ENCODE data around the gene RRP1B.
"Not testable (repeated sequence)": the region's sequence is repeated elsewhere in the genome, so short reads cannot be mapped to it uniquely, and the experiment has no call there.

Gene RRP1B

GRCh38 chr21:43659136-43660000, at the start of gene RRP1B, which contains the start of gene HSF2BP:
RRP1B (plus strand) TSS chr21:43659560; CDS start chr21:43659665, 105 bp downstream.
HSF2BP (minus strand) TSS chr21:43659488; CDS start chr21:43658096, 1,392 bp downstream.
- DNase-seq (ENCODE audit: low read depth) = no peak

GRCh38 chr21:43611598-43612369, 47.6 kb upstream of the RRP1B start:
- no peak for DNase-seq (ENCODE audit: low read depth)

GRCh38 chr21:43613755-43614638, 45.4 kb upstream of the RRP1B start:
- no peak for DNase-seq (ENCODE audit: low read depth)

- DNase-seq (ENCODE audit: low read depth) = no peak
Observed at GRCh38 chr21:43614839-43615238, 44.5 kb upstream of the RRP1B start.

- DNase-seq (ENCODE audit: low read depth) = not testable (repeated sequence)
Observed at GRCh38 chr21:43616861-43617260, 42.5 kb upstream of the RRP1B start.

GRCh38 chr21:43618940-43619339, 40.4 kb upstream of the RRP1B start:
- no peak for DNase-seq (ENCODE audit: low read depth)

GRCh38 chr21:43619344-43619743, 40.0 kb upstream of the RRP1B start:
- no peak for DNase-seq (ENCODE audit: low read depth)

GRCh38 chr21:43619856-43620255, 39.5 kb upstream of the RRP1B start:
- DNase-seq (ENCODE audit: low read depth) = no peak

GRCh38 chr21:43622796-43623195, 36.6 kb upstream of the RRP1B start:
- DNase-seq (ENCODE audit: low read depth) = no peak

GRCh38 chr21:43623588-43623987, 35.8 kb upstream of the RRP1B start:
- DNase-seq (ENCODE audit: low read depth) = no peak

- no peak for DNase-seq (ENCODE audit: low read depth)
Observed at GRCh38 chr21:43624339-43624738, 35.0 kb upstream of the RRP1B start.

GRCh38 chr21:43626390-43626789, 33.0 kb upstream of the RRP1B start:
- no peak for DNase-seq (ENCODE audit: low read depth)

GRCh38 chr21:43627527-43627926, 31.8 kb upstream of the RRP1B start:
- DNase-seq (ENCODE audit: low read depth) = no peak

- DNase-seq (ENCODE audit: low read depth) = no peak
Observed at GRCh38 chr21:43631411-43632107, 27.8 kb upstream of the RRP1B start.

- no peak for DNase-seq (ENCODE audit: low read depth)
Observed at GRCh38 chr21:43632373-43632905, 26.9 kb upstream of the RRP1B start.

GRCh38 chr21:43634618-43635017, 24.7 kb upstream of the RRP1B start:
- DNase-seq (ENCODE audit: low read depth) = no peak

- DNase-seq (ENCODE audit: low read depth) = no peak
Observed at GRCh38 chr21:43635436-43635835, 23.9 kb upstream of the RRP1B start.

GRCh38 chr21:43637530-43638158, 21.7 kb upstream of the RRP1B start:
- no peak for DNase-seq (ENCODE audit: low read depth)

GRCh38 chr21:43639470-43640353, 19.6 kb upstream of the RRP1B start:
- peak; percentile 70 for DNase-seq (ENCODE audit: low read depth)

- DNase-seq (ENCODE audit: low read depth) = no peak
Observed at GRCh38 chr21:43640400-43640799, 19.0 kb upstream of the RRP1B start.
